HL-60 (cell line): Measurements from ENCODE around the gene ZAP70.

Source experiments
- DNase-seq, 2 experiments: peaks; one replicate each; pipeline ENCODE4 v3.0.0-alpha.2; 2010 to 2020; ENCODE audit warnings: low read depth in 1 of 2, low spot score in 1 of 2
- H3K27ac ChIP-seq: fragments of 250-450 bp; sonication (Bioruptor Pico); replicated peaks from 2 replicates; pipeline ENCODE4 v1.5.1; 2020; ENCODE audit warnings: mild to moderate bottlenecking, moderate library complexity
- H3K27me3 ChIP-seq: fragments of 250-450 bp; sonication (Bioruptor Pico); 2 replicates; pipeline ENCODE4 v1.5.1; 2021; ENCODE audit warnings: mild to moderate bottlenecking, moderate library complexity; ENCODE audit not compliant: insufficient read depth, poor library complexity, severe bottlenecking
- H3K4me3 ChIP-seq: replicated peaks from 2 replicates; pipeline ENCODE4 v1.5.1; 2011; ENCODE audit warnings: mild to moderate bottlenecking, control low read depth, low read length; ENCODE audit not compliant: insufficient read depth
- GABPA ChIP-seq: IDR thresholded peaks from 2 replicates; pipeline ENCODE4 v1.6.1; 2012; ENCODE audit warnings: low read depth
- POLR2AphosphoS5 ChIP-seq: IDR thresholded peaks from 2 replicates; pipeline ENCODE4 v1.6.1; 2012; ENCODE audit warnings: low read depth
- SPI1 ChIP-seq: IDR thresholded peaks from 2 replicates; pipeline ENCODE4 v1.6.1; 2012; ENCODE audit warnings: low read depth, mild to moderate bottlenecking, borderline replicate concordance
- TF ChIP-seq, protein P1 (sequence below): IDR thresholded peaks from one replicate; pipeline ENCODE4 v1.5.1; 2011; ENCODE audit warnings: low read length, control low read depth, inconsistent platforms; ENCODE audit not compliant: insufficient read depth
- TF ChIP-seq, protein P2 (sequence below): IDR thresholded peaks from 2 replicates; pipeline ENCODE4 v1.6.1; 2012; ENCODE audit warnings: low read depth; ENCODE audit not compliant: insufficient replicate concordance

Gene ZAP70

DNA sequence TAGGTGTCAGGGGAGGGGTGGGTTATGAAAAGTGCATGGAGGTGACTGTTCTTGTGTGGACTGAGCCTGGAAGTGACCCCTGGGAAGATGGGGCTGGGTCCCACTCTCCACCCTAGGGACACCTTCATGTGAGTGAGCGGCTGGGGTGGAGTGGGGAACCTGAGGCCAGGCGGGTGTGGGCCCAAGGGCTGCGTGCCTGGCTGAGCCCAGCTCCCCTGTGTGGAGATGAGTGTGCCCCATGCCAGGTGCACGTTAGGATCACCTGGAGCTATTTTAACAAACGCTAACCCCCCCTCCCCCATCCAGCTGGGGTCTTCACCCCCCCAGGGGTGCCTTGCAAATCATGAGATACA is 26.5 kb downstream of the ZAP70 start:
- TF ChIP-seq GABPA (no peak), SPI1 (no peak), POLR2AphosphoS5 (no peak)
- TF ChIP-seq, protein P1, sequence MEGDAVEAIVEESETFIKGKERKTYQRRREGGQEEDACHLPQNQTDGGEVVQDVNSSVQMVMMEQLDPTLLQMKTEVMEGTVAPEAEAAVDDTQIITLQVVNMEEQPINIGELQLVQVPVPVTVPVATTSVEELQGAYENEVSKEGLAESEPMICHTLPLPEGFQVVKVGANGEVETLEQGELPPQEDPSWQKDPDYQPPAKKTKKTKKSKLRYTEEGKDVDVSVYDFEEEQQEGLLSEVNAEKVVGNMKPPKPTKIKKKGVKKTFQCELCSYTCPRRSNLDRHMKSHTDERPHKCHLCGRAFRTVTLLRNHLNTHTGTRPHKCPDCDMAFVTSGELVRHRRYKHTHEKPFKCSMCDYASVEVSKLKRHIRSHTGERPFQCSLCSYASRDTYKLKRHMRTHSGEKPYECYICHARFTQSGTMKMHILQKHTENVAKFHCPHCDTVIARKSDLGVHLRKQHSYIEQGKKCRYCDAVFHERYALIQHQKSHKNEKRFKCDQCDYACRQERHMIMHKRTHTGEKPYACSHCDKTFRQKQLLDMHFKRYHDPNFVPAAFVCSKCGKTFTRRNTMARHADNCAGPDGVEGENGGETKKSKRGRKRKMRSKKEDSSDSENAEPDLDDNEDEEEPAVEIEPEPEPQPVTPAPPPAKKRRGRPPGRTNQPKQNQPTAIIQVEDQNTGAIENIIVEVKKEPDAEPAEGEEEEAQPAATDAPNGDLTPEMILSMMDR, result no peak
- TF ChIP-seq, protein P2, sequence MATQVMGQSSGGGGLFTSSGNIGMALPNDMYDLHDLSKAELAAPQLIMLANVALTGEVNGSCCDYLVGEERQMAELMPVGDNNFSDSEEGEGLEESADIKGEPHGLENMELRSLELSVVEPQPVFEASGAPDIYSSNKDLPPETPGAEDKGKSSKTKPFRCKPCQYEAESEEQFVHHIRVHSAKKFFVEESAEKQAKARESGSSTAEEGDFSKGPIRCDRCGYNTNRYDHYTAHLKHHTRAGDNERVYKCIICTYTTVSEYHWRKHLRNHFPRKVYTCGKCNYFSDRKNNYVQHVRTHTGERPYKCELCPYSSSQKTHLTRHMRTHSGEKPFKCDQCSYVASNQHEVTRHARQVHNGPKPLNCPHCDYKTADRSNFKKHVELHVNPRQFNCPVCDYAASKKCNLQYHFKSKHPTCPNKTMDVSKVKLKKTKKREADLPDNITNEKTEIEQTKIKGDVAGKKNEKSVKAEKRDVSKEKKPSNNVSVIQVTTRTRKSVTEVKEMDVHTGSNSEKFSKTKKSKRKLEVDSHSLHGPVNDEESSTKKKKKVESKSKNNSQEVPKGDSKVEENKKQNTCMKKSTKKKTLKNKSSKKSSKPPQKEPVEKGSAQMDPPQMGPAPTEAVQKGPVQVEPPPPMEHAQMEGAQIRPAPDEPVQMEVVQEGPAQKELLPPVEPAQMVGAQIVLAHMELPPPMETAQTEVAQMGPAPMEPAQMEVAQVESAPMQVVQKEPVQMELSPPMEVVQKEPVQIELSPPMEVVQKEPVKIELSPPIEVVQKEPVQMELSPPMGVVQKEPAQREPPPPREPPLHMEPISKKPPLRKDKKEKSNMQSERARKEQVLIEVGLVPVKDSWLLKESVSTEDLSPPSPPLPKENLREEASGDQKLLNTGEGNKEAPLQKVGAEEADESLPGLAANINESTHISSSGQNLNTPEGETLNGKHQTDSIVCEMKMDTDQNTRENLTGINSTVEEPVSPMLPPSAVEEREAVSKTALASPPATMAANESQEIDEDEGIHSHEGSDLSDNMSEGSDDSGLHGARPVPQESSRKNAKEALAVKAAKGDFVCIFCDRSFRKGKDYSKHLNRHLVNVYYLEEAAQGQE, result no peak
- no peak overlapping the region for H3K27ac ChIP-seq
- no peaks in the 10 kb centered on the region for H3K27me3 ChIP-seq
- DNase-seq, result no peak
- H3K4me3 ChIP-seq, result no peak overlapping the region

- peak; percentile 44 to 57 for DNase-seq
- TF ChIP-seq SPI1 (peak; percentile 44; the same call in 1 of the 2 replicates), GABPA (no peak)
- TF ChIP-seq, protein P1, result peak; percentile 89
- no peak overlapping the region for H3K27ac ChIP-seq
- no peaks in the 10 kb centered on the region for H3K27me3 ChIP-seq
- H3K4me3 ChIP-seq, result no peak overlapping the region
Measured at GRCh38 chr2:97740590-97741182, 27.3 kb downstream of the ZAP70 start.

- no peaks in the 10 kb centered on the region for H3K27me3 ChIP-seq
- TF ChIP-seq, protein P2, result no peak
- TF ChIP-seq SPI1 (no peak), GABPA (no peak), POLR2AphosphoS5 (no peak)
- TF ChIP-seq, protein P1, result no peak
- H3K4me3 ChIP-seq, result no peak overlapping the region
- DNase-seq, result no peak
- no peak overlapping the region for H3K27ac ChIP-seq
Measured at GRCh38 chr2:97741251-97741650, 27.9 kb downstream of the ZAP70 start.

DNA sequence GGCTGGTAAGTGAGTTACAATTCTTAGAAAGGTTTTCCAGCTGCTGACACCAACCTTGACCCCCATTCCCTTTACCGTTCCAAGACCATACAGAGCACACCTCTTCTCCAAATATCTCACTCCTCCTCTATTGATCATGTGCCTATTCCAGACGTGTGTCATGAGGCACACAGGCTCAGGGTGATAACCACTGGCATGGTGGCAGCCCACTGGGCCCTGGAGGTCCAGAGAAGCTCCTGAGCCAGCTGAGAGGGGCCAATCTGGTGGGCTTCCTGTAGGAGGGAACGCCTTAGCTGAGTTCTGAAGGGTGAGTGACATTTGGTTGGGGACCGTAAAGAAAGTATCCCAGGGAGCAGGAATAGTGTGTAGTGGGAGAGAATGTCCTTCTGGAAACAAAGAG is 28.3 kb downstream of the ZAP70 start:
- DNase-seq, result no peak
- H3K4me3 ChIP-seq, result no peak overlapping the region
- TF ChIP-seq GABPA, result no peak
- TF ChIP-seq, protein P1, result no peak
- TF ChIP-seq POLR2AphosphoS5, result no peak
- TF ChIP-seq, protein P2, result no peak
- no peak for TF ChIP-seq SPI1
- no peak overlapping the region for H3K27ac ChIP-seq
- no peaks in the 10 kb centered on the region for H3K27me3 ChIP-seq
